ENCODE data around the gene STYXL1. TPM values are rescaled to one million over a fixed set of nuclear protein-coding genes. Genes with fewer than 3 reads are reported as not detected.

STYXL1 gene
- total RNA-seq, 2 donors from 2014 or later = 20.8 to 24.7 TPM

DNA sequence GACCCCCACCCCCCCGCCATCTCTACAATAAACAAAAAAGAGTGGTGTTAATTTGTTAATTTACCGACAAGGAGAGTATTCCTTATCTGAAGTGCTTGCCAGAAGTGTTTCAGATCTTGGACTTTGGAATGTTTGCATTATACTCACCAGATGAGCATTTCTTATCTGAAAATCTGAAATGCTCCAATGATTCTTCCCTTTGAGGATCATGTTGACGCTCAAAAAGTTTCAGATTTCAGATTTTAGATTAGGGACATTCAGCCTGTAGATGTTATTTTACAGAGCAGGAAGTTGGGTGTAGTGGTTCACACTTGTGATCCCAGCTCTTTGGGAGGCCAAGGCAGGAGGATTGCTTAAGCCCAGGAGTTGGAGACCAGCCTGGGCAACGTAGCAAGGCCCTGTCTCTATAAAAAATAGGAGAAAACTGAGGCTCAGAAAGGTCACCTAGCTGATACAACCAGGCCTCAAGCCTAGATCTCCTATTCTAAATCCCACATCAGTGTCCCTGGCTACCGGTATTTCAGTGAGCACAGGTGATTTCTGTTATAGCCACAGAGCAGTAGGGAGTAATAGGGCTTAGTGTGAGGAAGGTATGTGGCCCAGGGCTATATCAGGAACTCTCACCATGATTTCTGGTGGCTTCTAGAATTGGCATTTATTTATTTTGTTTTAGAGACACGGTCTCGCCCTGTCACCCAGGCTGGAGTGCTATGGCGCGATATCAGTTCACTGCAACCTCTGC is 88.8 kb downstream of the STYXL1 start:
- intact Hi-C loops (cut with DNase I) = no loop called here
- WGBS, 2 donors = 81 to 84% methylated on average over 9 of the region's 9 CpGs
- ATAC-seq (no peak), DNase-seq (no peak)
- TF ChIP-seq, protein P1, sequence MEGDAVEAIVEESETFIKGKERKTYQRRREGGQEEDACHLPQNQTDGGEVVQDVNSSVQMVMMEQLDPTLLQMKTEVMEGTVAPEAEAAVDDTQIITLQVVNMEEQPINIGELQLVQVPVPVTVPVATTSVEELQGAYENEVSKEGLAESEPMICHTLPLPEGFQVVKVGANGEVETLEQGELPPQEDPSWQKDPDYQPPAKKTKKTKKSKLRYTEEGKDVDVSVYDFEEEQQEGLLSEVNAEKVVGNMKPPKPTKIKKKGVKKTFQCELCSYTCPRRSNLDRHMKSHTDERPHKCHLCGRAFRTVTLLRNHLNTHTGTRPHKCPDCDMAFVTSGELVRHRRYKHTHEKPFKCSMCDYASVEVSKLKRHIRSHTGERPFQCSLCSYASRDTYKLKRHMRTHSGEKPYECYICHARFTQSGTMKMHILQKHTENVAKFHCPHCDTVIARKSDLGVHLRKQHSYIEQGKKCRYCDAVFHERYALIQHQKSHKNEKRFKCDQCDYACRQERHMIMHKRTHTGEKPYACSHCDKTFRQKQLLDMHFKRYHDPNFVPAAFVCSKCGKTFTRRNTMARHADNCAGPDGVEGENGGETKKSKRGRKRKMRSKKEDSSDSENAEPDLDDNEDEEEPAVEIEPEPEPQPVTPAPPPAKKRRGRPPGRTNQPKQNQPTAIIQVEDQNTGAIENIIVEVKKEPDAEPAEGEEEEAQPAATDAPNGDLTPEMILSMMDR (IDR thresholded peaks at IDR 0.05) = no peak
- no peak for TF ChIP-seq POLR2A (IDR thresholded peaks at IDR 0.05)
- Histone ChIP-seq H3K36me3 (replicated peaks in 1 of 2; ENCODE audit: insufficient read depth in 1 of 2, low read depth in 2 of 2) (peaks cover 0 to 5% of the 10 kb centered on the region in 2 donors), H3K4me3 (no peak overlapping the region), H3K9me3 (no peaks in the 10 kb centered on the region), H3K27ac (peak overlapping the region; percentile 23 to 88 (median 65)), H3K4me1 (peaks cover 45% of the 10 kb centered on the region), H3K27me3 (no peaks in the 10 kb centered on the region)

- Histone ChIP-seq H3K27me3 (no peaks in the 10 kb centered on the region), H3K4me1 (peaks cover 30% of the 10 kb centered on the region), H3K9me3 (no peaks in the 10 kb centered on the region), H3K27ac (peak overlapping the region; percentile 71 to 88 (median 82)), H3K4me3 (no peak overlapping the region), H3K36me3 (replicated peaks in 1 of 2; ENCODE audit: insufficient read depth in 1 of 2, low read depth in 2 of 2) (peaks cover 0 to 5% of the 10 kb centered on the region in 2 donors)
- DNase-seq = peak; percentile 65 to 78 (median 71)
- intact Hi-C loops (cut with DNase I) = no loop called here
- ATAC-seq = peak; percentile 90
- peak in 2 of 3 donors; percentile 9 to 46 for TF ChIP-seq POLR2A (IDR thresholded peaks at IDR 0.05)
- TF ChIP-seq, protein P1 (IDR thresholded peaks at IDR 0.05) = peak in 1 of 7 experiments; percentile 2
- 52 to 57% methylated on average over 13 to 16 of the region's 16 CpGs for WGBS, 2 donors
These were observed 90.6 kb downstream of the STYXL1 start for GRCh38 chr7:75957021-75957736.

DNA sequence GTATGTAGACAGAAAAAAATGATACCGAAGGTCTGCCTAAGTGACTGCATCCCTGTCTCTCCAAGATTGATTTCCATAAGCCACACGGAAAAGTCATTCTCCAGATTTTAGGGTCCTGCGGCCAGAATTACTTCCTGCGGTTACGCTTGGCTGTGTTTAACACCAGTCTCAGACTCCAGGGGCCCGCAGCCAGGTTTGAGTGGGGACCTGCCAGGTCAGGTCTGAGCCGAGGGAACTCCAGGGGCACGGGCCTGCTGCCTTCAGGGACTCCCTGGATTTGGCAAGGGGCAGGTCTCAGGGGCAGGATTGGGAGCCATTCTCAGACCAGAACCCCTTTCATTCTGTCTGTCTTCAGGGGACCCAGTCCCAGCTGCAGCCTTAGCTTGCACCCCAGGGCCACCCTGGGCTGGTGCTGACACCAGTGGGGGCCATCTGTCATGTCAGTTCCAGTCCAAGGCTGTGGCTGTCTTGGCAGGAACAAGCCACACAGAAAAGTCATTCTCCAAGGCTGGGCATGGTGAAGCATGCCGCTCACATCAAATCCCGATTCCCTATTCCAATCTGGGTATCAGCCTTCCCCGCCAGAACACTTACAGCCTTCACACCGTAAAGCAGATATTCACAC is 92.4 kb downstream of the STYXL1 start:
- no peak for DNase-seq
- 93% methylated on average over 9 to 12 of the region's 12 CpGs for WGBS, 2 donors

DNA sequence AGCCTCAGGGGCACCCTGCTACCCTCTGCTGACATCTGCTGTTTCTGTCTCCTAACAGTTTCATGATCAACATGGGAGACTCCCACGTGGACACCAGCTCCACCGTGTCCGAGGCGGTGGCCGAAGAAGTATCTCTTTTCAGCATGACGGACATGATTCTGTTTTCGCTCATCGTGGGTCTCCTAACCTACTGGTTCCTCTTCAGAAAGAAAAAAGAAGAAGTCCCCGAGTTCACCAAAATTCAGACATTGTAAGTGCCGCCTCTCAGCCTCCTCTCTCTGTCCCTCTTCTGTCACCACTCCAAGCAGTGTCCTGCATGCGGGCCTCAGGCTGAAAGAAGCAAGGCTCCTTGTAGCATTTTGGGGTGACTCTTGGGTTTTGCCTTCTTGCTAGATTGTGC is 93.9 kb downstream of the STYXL1 start:
- intact Hi-C loops (cut with DNase I) = no loop called here
- 78 to 89% methylated on average over 11 of the region's 11 CpGs for WGBS, 2 donors
- peaks cover 50% of the 10 kb centered on the region for H3K4me1 ChIP-seq
- peak overlapping the region in 1 of 4 donors; percentile 19 for H3K27ac ChIP-seq
- no peak for ATAC-seq
- H3K36me3 ChIP-seq (replicated peaks in 1 of 2; ENCODE audit: insufficient read depth in 1 of 2, low read depth in 2 of 2) = peaks cover 0 to 5% of the 10 kb centered on the region in 2 donors
- H3K4me3 ChIP-seq = no peak overlapping the region
- H3K9me3 ChIP-seq = no peaks in the 10 kb centered on the region
- DNase-seq = no peak
- no peaks in the 10 kb centered on the region for H3K27me3 ChIP-seq
- TF ChIP-seq POLR2A (IDR thresholded peaks at IDR 0.05) = no peak
- TF ChIP-seq, protein P1 (IDR thresholded peaks at IDR 0.05) = no peak

More for the DNA sequence above, 92.4 kb downstream of the STYXL1 start:
- peaks cover 0 to 5% of the 10 kb centered on the region in 2 donors for H3K36me3 ChIP-seq (replicated peaks in 1 of 2; ENCODE audit: insufficient read depth in 1 of 2, low read depth in 2 of 2)
- H3K9me3 ChIP-seq = no peaks in the 10 kb centered on the region
- no peak for ATAC-seq
- peak overlapping the region; percentile 1 to 88 (median 82) for H3K27ac ChIP-seq
- H3K4me3 ChIP-seq = no peak overlapping the region
- intact Hi-C loops (cut with DNase I) = no loop called here
- TF ChIP-seq, protein P1 (IDR thresholded peaks at IDR 0.05) = no peak
- no peak for TF ChIP-seq POLR2A (IDR thresholded peaks at IDR 0.05)
- no peaks in the 10 kb centered on the region for H3K27me3 ChIP-seq
- peaks cover 40% of the 10 kb centered on the region for H3K4me1 ChIP-seq

Measured in body of pancreas (tissue), 4 donors.